Stomach (tissue), 9 donors: ENCODE measurements around the gene NSMCE3. TPM values are rescaled to one million over a fixed set of nuclear protein-coding genes. Genes with fewer than 3 reads are reported as not detected.
A peak's percentile ranks its signal among the peaks of the same experiment; 100 is the strongest.

Experiments
- DNase-seq, 2 donors: peaks; one replicate each; pipeline versions ENCODE4 v3.0.0 to v3.0.0-alpha.2; 2013 to 2019
- H3K27ac ChIP-seq, 5 donors: fragments of 200-600 bp in 4 of 5; sonication (generic) in 4 of 5; one replicate each; pipeline ENCODE4 v1.5.1; 2013 to 2019; ENCODE audit warnings: mild to moderate bottlenecking in 1 of 5, moderate library complexity in 1 of 5
- H3K27me3 ChIP-seq, 3 donors: fragments of 200-600 bp; sonication (generic); one replicate each; pipeline ENCODE4 v1.5.1; 2017 to 2019; ENCODE audit warnings: mixed run types in 1 of 3
- H3K36me3 ChIP-seq, 4 donors: fragments of 200-600 bp; sonication (generic); 1 replicate in 3 of 4; 2 replicates in 1 of 4; pipeline ENCODE4 v1.5.1; 2016 to 2019
- H3K4me1 ChIP-seq, 4 donors: fragments of 200-600 bp; sonication (generic); one replicate each; pipeline ENCODE4 v1.5.1; 2016 to 2019
- H3K4me3 ChIP-seq, 4 donors: fragments of 200-600 bp; sonication (generic) in 3 of 4; one replicate each; pipeline ENCODE4 v1.5.1; 2016 to 2019; ENCODE audit warnings: mild to moderate bottlenecking in 1 of 4
- H3K9me3 ChIP-seq, 4 donors: fragments of 200-600 bp; sonication (generic); one replicate each; pipeline ENCODE4 v1.5.1; 2016 to 2019
- EP300 ChIP-seq: sonication (generic); formaldehyde crosslinking; IDR thresholded peaks from one replicate; pipeline ENCODE4 v1.6.1; 2017; ENCODE audit warnings: antibody characterized with exemption
- POLR2A ChIP-seq, 4 donors: fragments of 450-650 bp; IDR thresholded peaks; one replicate each; pipeline ENCODE4 v1.6.1; 2016; ENCODE audit warnings: antibody characterized with exemption in 4 of 4, control low read depth in 2 of 4, mild to moderate bottlenecking in 1 of 4, moderate library complexity in 1 of 4
- POLR2AphosphoS5 ChIP-seq, 3 donors: sonication (generic); formaldehyde crosslinking; IDR thresholded peaks; one replicate each; pipeline ENCODE4 v1.6.1; 2016; ENCODE audit warnings: antibody characterized with exemption in 3 of 3
- WGBS, 5 donors: extraction: QIAGEN DNeasy Blood & Tissue Kit in 3 of 5; methylation state at CpG; one replicate each; pipeline versions ENCODE4 v1.1.5 to v1.1.7; 2013 to 2018; 5-methylcytosine and 5-hydroxymethylcytosine counted together
- intact Hi-C: fragments of 100-400 bp; cut with DNase I; formaldehyde crosslinking; loops from one replicate; pipeline ENCODE4 v1.15.1; 2023; ENCODE audit warnings: low total_unique reads
- polyA plus RNA-seq, 3 donors: library from polyadenylated mRNA; stranded (reverse); fragments of 200-250 nt; gene quantifications; one replicate each; pipeline ENCODE4 v1.2.3, GENCODE V29; 2013
- total RNA-seq, 5 donors: library from RNA; depleted of rRNA; stranded (reverse); fragments of >200 nt; gene quantifications; one replicate each; pipeline versions ENCODE4 v1.1.0 to v1.2.3, GENCODE V29; 2014 to 2016
- TF ChIP-seq, protein P1 (sequence below), 7 experiments: fragments of 450-650 bp in 4 of 7; fragments of 200-600 bp in 3 of 7; sonication (generic) in 3 of 7; IDR thresholded peaks; one replicate each; pipeline ENCODE4 v1.5.1; 2016 to 2019; ENCODE audit warnings: antibody characterized with exemption in 7 of 7, control low read depth in 2 of 7, mild to moderate bottlenecking in 1 of 7
- donor health status: healthy with polysubstance abuse.
- donor health status: Bipolar disorder and iron deficiency.
- donor health status: healthy.

The NSMCE3 gene
- total and polyA plus RNA-seq, 8 donors = 1.2 to 6.1 (median 4.0) TPM

DNA sequence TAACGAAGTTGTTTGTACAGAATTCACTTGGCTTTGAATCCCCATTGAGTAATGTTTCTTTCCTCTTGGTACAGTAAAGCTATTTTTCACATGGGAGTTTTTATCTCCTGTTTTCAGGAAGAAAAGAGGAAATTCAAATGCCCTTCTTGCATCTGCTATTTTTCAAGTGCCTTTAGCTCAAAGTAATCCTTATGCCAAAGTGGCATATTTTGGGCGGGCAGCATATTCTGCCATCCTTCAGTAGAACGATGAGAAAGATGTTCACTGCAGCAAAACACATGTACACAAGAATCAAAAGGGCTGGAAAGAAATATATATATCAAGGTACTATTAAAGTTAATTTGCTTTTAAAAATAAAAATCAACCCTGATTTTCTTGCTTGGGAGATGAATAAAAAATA is 5.3 kb upstream of the NSMCE3 start:
- Histone ChIP-seq H3K36me3 (no peaks in the 10 kb centered on the region), H3K4me3 (no peak overlapping the region), H3K9me3 (no peaks in the 10 kb centered on the region), H3K4me1 (peaks cover 0 to 9% (median 6%) of the 10 kb centered on the region in 4 donors), H3K27me3 (peaks cover 0 to 3% (median 0%) of the 10 kb centered on the region in 3 donors), H3K27ac (no peak overlapping the region)
- WGBS, 5 donors = 80 to 87% (median 85%) methylated on average over 3 of the region's 3 CpGs
- no peak for DNase-seq
- intact Hi-C loops = no loop called here
- TF ChIP-seq, protein P1, sequence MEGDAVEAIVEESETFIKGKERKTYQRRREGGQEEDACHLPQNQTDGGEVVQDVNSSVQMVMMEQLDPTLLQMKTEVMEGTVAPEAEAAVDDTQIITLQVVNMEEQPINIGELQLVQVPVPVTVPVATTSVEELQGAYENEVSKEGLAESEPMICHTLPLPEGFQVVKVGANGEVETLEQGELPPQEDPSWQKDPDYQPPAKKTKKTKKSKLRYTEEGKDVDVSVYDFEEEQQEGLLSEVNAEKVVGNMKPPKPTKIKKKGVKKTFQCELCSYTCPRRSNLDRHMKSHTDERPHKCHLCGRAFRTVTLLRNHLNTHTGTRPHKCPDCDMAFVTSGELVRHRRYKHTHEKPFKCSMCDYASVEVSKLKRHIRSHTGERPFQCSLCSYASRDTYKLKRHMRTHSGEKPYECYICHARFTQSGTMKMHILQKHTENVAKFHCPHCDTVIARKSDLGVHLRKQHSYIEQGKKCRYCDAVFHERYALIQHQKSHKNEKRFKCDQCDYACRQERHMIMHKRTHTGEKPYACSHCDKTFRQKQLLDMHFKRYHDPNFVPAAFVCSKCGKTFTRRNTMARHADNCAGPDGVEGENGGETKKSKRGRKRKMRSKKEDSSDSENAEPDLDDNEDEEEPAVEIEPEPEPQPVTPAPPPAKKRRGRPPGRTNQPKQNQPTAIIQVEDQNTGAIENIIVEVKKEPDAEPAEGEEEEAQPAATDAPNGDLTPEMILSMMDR (IDR thresholded peaks at IDR 0.05) = no peak
- TF ChIP-seq EP300 (no peak), POLR2A (IDR thresholded peaks at IDR 0.05) (no peak), POLR2AphosphoS5 (IDR thresholded peaks at IDR 0.05) (no peak)

DNA sequence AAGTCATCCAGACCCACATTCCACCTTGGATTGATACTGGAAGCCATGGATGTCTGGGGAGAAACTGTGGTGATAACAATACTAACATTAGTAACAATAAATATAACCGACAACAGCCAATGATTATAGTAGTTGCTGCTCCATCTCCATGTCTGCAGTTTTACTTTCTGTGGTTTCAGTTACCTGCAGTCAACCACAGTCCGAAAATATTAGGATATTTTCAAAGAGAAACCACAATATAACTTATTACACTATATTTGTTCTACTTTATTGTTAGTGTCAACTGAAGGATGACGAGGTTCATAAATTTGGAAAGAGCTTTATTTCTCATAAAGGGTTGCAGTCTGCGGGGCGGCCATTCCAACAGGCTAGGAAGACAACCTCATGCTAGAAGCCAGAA is 2.6 kb upstream of the NSMCE3 start:
- Histone ChIP-seq H3K9me3 (no peaks in the 10 kb centered on the region), H3K27ac (no peak overlapping the region)
- TF ChIP-seq, protein P1 (IDR thresholded peaks at IDR 0.05) = no peak
- TF ChIP-seq POLR2A (IDR thresholded peaks at IDR 0.05) (no peak), EP300 (no peak), POLR2AphosphoS5 (IDR thresholded peaks at IDR 0.05) (no peak)

DNA sequence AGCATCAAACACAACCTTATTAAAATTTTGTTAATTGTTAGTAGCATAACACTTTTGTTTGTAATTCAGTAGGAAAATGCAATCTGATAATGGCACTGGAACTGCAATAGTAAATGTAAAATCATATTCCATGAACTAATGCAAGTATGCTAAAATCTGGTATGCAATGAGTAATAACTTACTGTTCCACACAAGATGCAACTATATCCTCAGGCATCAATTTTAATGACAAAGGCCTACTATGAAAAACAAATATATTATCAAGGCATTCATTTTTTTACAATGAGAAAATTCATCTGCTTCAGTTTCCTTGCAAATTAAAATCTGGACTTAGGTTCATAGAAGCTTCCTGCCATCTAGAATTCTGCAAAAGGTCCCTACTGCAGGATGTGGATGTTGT is 1.4 kb upstream of the NSMCE3 start:
- DNase-seq = no peak
- intact Hi-C loops = no loop called here
- Histone ChIP-seq H3K27ac (peak overlapping the region in 1 of 5 donors; percentile 92), H3K9me3 (no peaks in the 10 kb centered on the region), H3K36me3 (no peaks in the 10 kb centered on the region), H3K4me3 (no peak overlapping the region), H3K27me3 (no peaks in the 10 kb centered on the region), H3K4me1 (peaks cover 0 to 35% (median 29%) of the 10 kb centered on the region in 4 donors)
- TF ChIP-seq POLR2A (IDR thresholded peaks at IDR 0.05) (no peak), EP300 (no peak), POLR2AphosphoS5 (IDR thresholded peaks at IDR 0.05) (no peak)
- TF ChIP-seq, protein P1 (IDR thresholded peaks at IDR 0.05) = no peak

More for the DNA sequence above, 2.6 kb upstream of the NSMCE3 start:
- intact Hi-C loops = no loop called here
- DNase-seq = no peak
- no peaks in the 10 kb centered on the region for H3K27me3 ChIP-seq
- H3K4me1 ChIP-seq = peaks cover 0 to 27% (median 21%) of the 10 kb centered on the region in 4 donors
- no peaks in the 10 kb centered on the region for H3K36me3 ChIP-seq
- WGBS, 5 donors = 93 to 97% (median 95%) methylated on average over 5 of the region's 5 CpGs
- H3K4me3 ChIP-seq = no peak overlapping the region

DNA sequence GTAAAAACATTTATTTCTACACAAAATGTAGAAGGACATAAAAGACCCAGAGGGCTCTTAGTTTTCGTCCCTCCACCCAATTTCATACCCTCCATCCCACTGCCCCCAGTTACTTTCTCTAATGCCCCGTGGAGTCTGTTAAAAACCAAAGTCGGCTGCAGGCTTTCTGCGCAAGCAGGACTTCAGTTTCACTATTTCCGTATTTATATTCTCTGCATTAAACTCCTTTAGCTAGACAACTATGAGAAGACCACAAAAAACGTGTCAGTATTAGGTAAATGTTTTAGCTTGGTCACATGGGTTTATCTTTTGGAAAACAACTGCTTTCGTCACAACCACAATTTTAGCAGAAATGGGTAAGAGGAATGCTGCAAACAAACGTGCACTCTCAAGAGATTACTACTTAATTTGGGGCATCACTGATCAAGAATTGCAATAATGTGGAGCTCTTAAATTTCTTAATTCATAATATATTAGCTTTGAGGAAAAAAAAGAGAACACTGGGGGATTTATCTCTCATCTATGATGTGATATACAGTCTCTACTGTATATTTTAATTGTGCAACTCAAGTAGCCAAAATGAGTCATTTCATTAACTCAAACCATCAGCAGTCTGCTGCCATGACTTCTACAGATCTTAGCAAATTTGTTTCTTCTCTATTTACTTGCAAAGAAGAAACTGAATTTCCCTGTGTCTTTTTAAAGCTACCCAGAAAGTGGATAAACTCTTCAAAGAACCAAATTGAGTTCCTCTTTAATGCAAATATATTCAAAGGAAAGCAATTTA is 740 bp upstream of the NSMCE3 start:
- TF ChIP-seq POLR2AphosphoS5 (IDR thresholded peaks at IDR 0.05) (no peak), POLR2A (IDR thresholded peaks at IDR 0.05) (no peak), EP300 (no peak)
- TF ChIP-seq, protein P1 (IDR thresholded peaks at IDR 0.05) = no peak
- H3K27me3 ChIP-seq = no peaks in the 10 kb centered on the region
- H3K9me3 ChIP-seq = no peaks in the 10 kb centered on the region
- H3K36me3 ChIP-seq = no peaks in the 10 kb centered on the region
- intact Hi-C loops = no loop called here
- peaks cover 0 to 35% (median 29%) of the 10 kb centered on the region in 4 donors for H3K4me1 ChIP-seq
- 0 to 1% (median 1%) methylated on average over 8 of the region's 8 CpGs for WGBS, 5 donors
- peak overlapping the region; percentile 78 to 93 (median 90) for H3K4me3 ChIP-seq
- peak overlapping the region; percentile 79 to 97 (median 92) for H3K27ac ChIP-seq
- peak in 1 of 2 donors; percentile 47 for DNase-seq
